Measurements from ENCODE around the gene SNX20. TPM values are rescaled to one million over a fixed set of nuclear protein-coding genes. Genes with fewer than 3 reads are reported as not detected.

SNX20 gene
- total RNA-seq, 4 donors from 2014 or later: 0.76 to 7.7 (median 4.4) TPM

DNA sequence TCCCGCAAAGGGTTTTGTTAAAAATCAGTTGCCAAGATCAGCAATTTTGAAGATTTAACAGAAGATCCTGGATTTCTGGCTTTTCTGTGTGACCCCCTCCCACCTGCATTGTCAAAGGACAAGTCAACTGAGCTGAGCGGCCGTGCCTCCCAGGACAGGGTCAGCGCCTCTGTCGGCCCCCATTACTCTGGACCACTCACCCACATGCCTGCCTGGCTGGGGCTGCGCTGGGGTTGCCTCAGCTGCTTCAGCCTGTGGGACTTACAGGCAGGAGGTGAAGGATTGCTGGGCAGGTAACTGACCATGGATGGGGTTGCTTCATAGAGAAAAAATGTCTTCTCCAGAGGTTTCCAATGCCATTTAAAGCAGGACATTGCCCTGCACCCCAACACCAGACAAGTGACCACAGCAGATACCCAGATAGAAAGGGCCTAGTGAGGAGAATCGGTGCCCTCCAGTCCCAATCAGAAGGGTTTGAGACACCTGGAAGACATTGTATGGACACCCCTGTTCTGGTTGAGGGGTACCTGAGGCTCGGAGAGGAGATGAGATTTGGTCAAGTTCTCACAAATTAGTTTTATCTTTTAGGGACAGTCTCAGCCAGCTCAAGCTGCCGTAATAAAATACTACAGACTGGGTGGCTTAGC lies 52.8 kb downstream of the SNX20 start:
- Histone ChIP-seq H3K4me1 (peaks cover 0 to 8% of the 10 kb centered on the region in 2 donors), H3K9me3 (no peaks in the 10 kb centered on the region), H3K36me3 (no peaks in the 10 kb centered on the region), H3K4me3 (no peak overlapping the region), H3K27ac (no peak overlapping the region), H3K27me3 (no peaks in the 10 kb centered on the region)
- DNase-seq: no peak
- TF ChIP-seq POLR2A (IDR thresholded peaks at IDR 0.05): no peak
- TF ChIP-seq, protein P1, sequence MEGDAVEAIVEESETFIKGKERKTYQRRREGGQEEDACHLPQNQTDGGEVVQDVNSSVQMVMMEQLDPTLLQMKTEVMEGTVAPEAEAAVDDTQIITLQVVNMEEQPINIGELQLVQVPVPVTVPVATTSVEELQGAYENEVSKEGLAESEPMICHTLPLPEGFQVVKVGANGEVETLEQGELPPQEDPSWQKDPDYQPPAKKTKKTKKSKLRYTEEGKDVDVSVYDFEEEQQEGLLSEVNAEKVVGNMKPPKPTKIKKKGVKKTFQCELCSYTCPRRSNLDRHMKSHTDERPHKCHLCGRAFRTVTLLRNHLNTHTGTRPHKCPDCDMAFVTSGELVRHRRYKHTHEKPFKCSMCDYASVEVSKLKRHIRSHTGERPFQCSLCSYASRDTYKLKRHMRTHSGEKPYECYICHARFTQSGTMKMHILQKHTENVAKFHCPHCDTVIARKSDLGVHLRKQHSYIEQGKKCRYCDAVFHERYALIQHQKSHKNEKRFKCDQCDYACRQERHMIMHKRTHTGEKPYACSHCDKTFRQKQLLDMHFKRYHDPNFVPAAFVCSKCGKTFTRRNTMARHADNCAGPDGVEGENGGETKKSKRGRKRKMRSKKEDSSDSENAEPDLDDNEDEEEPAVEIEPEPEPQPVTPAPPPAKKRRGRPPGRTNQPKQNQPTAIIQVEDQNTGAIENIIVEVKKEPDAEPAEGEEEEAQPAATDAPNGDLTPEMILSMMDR (IDR thresholded peaks at IDR 0.05): no peak
- intact Hi-C loops (cut with DNase I; ENCODE audit: low total_unique reads): no loop called here

DNA sequence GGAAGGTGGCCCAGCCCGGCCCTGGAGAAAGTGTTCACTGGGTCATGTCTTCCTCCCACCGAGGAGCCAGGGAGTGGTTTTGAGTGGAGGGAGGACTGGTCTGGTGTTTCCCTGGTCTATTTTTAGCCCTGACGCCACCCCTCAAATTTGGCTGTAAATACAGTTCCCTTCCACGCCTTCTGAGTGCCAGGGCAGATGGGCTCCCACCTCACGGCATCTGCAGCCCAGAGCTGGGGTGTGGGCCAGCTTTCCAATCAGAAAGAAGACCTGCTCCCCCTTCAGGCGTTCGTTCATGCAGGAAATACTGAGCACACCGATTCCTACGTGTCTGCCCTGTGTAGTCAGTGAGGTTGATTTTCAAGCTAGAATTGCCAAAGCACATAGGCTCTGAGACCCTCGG lies 53.7 kb downstream of the SNX20 start:
- no peaks in the 10 kb centered on the region for H3K36me3 ChIP-seq
- peaks cover 0 to 8% of the 10 kb centered on the region in 2 donors for H3K4me1 ChIP-seq
- no peak overlapping the region for H3K4me3 ChIP-seq
- no peaks in the 10 kb centered on the region for H3K9me3 ChIP-seq
- no peak for TF ChIP-seq POLR2A (IDR thresholded peaks at IDR 0.05)
- TF ChIP-seq, protein P1 (IDR thresholded peaks at IDR 0.05): peak; percentile 60 to 83 (median 65)
- intact Hi-C loops (cut with DNase I; ENCODE audit: low total_unique reads): no loop called here
- H3K27me3 ChIP-seq: no peaks in the 10 kb centered on the region
- peak overlapping the region; percentile 65 for H3K27ac ChIP-seq
- DNase-seq: peak; percentile 84 to 88

DNA sequence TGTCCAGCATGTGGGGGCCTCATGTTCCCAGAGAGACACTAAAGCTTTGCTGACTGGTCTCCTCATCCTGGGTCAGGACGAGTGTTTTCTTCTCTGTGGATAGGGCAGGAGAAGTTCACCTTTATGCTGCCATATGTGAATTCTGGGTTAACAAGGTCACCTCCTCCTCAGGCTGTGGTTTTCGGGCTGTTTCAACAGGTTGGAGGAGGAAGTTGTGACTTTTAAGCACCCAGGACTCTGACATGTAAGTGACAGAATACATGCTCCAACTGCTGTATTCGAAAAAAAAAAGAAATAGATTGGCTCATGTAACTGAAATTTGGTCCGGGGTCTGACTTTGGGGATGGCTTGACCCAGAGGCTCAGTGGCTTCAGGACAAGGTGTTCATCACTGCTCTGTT lies 54.2 kb downstream of the SNX20 start:
- DNase-seq: no peak
- H3K27ac ChIP-seq: peak overlapping the region; percentile 65
- intact Hi-C loops (cut with DNase I; ENCODE audit: low total_unique reads): no loop called here
- H3K36me3 ChIP-seq: no peaks in the 10 kb centered on the region
- no peak for TF ChIP-seq POLR2A (IDR thresholded peaks at IDR 0.05)
- TF ChIP-seq, protein P1 (IDR thresholded peaks at IDR 0.05): no peak
- no peak overlapping the region for H3K4me3 ChIP-seq
- no peaks in the 10 kb centered on the region for H3K27me3 ChIP-seq
- no peaks in the 10 kb centered on the region for H3K9me3 ChIP-seq
- H3K4me1 ChIP-seq: peaks cover 0 to 8% of the 10 kb centered on the region in 2 donors

DNA sequence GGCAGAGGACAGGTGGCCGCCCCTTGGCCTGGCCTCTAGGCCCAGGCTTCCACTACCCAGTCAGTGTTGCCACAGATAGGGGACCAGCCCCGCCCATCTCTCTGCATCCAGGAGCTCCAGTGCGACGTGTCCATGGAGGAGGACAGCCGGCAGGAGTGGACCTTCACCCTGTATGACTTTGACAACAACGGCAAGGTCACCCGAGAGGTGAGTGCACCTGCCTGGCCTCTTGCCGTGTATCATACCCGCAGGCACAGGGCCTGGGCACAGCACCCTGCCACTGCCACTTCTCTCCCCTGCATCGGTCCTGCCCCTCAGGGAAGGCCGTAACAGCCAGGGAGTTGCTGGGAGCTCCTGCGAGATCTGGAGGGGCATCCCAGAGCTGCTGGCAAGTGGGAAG lies 55.7 kb downstream of the SNX20 start:
- Histone ChIP-seq H3K27me3 (no peaks in the 10 kb centered on the region), H3K9me3 (no peaks in the 10 kb centered on the region), H3K27ac (no peak overlapping the region), H3K4me3 (no peak overlapping the region), H3K4me1 (peaks cover 0 to 8% of the 10 kb centered on the region in 2 donors), H3K36me3 (no peaks in the 10 kb centered on the region)
- no peak for DNase-seq
- TF ChIP-seq POLR2A (IDR thresholded peaks at IDR 0.05): no peak
- TF ChIP-seq, protein P1 (IDR thresholded peaks at IDR 0.05): no peak
- intact Hi-C loops (cut with DNase I; ENCODE audit: low total_unique reads): no loop called here

DNA sequence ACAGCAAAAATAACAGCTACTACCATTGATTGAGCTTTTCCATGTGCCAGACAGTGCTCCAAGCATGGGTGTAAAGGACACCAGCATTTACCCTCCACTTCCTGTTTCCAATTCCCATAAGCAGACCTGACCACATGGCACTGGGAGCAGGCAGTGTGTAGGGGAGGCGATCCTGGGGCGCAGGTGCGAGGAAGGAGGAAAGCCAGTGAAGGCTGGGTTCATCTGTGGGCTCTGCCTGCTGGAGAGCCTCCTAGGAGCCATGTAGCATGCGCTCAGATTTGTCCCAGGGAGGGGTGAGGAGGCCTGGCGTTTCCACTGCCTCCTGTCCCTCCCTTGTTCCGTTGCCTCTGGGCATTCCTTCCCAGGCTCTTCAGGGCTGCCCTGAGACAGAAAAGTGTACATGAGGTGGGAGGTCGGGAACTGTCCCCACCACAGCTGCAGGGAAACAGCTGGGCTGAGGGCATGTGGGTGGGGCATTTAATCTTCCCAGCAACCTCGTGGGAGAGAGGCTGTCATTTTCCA lies 56.6 kb downstream of the SNX20 start:
- H3K4me1 ChIP-seq: peaks cover 0 to 8% of the 10 kb centered on the region in 2 donors
- no peak for DNase-seq
- intact Hi-C loops (cut with DNase I; ENCODE audit: low total_unique reads): no loop called here
- TF ChIP-seq POLR2A (IDR thresholded peaks at IDR 0.05): no peak
- TF ChIP-seq, protein P1 (IDR thresholded peaks at IDR 0.05): no peak
- no peak overlapping the region for H3K27ac ChIP-seq
- no peaks in the 10 kb centered on the region for H3K27me3 ChIP-seq
- no peak overlapping the region for H3K4me3 ChIP-seq
- H3K36me3 ChIP-seq: no peaks in the 10 kb centered on the region
- no peaks in the 10 kb centered on the region for H3K9me3 ChIP-seq
